GM19099 (cell line): ENCODE measurements around the gene HMCN1.

Source experiments
- POLR2A ChIP-seq: IDR thresholded peaks from 3 replicates; pipeline ENCODE4 v1.6.1; 2011; ENCODE audit warnings: low read depth; ENCODE audit not compliant: insufficient read length; ENCODE audit errors: extremely low read depth

HMCN1 gene

DNA sequence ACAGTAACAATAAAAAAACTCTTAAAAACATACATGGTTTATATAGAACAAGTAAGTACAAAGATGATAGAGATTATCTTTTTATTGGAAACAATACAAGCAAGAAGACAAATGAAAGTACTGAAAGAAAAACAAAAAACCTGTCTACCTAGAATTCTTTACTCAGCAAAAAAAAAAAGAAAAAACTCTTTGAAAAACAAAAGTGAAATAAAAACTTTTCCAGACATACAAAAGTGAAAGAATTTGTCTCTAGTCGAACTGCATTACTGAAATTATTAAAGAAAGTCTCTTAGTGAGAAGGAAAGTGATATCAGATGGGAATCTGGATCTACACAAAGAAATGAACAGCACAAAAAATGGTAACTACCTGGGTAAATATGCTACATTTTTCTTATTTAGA lies 2.7 kb upstream of the HMCN1 start:
- no peak for TF ChIP-seq POLR2A

- TF ChIP-seq POLR2A, result no peak
These were observed 1.2 kb upstream of the HMCN1 start for GRCh38 chr1:185732951-185733350.

DNA sequence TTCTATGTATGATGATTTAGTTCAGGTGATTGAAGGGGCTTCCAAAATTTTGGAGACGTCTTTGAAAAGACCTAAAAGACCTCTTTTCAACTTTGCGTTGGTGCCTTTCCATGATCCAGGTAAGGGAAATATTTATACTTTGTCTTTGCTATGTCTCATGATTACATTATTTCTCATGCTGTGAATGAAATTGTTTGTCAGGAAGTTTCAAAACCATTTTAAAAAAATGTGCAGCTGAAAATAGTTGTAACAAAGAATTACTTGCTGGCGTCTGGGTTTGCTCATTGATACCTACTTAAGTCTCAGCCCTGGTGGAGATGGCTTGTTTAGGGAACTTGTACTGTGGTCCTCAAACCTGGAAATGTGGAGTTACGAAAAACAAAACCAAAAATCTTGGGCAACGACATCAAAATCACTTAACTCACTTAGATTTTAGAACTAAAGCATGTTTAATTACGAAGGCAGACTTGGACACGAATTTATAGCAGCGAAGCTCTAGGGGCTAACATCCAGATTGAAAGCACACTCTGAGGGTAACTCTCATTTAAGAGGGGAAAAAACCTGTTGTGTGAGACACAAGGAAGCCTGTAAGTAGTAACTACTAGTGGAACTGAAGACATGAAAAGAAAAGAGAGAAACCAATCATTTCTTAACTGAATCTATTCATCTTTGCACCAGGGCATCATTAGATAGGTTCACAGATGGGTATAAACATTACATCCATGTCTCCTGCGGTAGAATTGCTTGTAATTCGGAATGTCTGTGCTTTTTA lies 924 bp downstream of the HMCN1 start:
- TF ChIP-seq POLR2A, result no peak

GRCh38 chr1:185735701-185736064 lies 1.5 kb downstream of the HMCN1 start:
- no peak for TF ChIP-seq POLR2A

GRCh38 chr1:185739967-185740366 lies 5.8 kb downstream of the HMCN1 start:
- TF ChIP-seq POLR2A, result no peak

DNA sequence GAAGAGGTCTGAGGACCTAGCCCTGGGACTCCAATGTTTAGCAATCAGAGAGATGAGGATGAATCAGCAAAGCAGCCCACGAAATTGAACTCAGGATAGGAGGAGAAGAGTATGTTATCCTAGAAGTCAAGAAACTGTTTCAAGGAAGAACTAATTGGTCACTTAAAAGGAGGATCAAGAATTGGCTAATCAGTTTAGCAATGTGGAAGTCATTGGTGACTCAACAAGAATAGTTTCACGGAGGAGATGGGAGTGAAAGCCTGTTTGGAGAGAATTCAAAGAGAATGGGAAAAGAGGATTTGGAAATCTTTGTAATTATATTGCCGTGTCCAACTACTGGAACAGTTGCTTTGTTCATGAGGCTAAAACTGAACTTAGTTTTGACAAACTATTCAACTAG lies 7.4 kb downstream of the HMCN1 start:
- TF ChIP-seq POLR2A, result no peak

GRCh38 chr1:185742403-185742802 lies 8.2 kb downstream of the HMCN1 start:
- TF ChIP-seq POLR2A, result no peak

DNA sequence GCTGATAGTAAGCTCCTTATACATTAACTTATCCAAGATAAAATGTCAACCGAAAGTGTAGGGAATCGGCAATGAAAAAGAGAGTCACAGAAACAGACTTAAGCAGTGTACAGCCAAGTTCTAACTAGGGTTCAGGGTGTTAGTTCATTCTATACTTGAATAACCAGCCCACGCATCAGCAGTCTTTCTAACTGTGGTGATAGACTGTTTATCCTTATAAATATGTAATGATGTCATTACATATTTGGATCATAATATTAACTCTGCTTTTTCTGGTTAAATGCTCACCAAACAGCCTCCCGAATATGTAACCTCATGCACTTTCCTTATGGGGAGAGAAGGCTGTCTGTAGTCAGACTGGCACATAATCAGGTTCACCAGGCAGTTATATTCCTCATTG lies 11.0 kb downstream of the HMCN1 start:
- TF ChIP-seq POLR2A, result no peak

- no peak for TF ChIP-seq POLR2A
These were observed 24.9 kb downstream of the HMCN1 start for GRCh38 chr1:185759061-185759460.

- no peak for TF ChIP-seq POLR2A
These were observed 27.6 kb downstream of the HMCN1 start for GRCh38 chr1:185761841-185762240.

DNA sequence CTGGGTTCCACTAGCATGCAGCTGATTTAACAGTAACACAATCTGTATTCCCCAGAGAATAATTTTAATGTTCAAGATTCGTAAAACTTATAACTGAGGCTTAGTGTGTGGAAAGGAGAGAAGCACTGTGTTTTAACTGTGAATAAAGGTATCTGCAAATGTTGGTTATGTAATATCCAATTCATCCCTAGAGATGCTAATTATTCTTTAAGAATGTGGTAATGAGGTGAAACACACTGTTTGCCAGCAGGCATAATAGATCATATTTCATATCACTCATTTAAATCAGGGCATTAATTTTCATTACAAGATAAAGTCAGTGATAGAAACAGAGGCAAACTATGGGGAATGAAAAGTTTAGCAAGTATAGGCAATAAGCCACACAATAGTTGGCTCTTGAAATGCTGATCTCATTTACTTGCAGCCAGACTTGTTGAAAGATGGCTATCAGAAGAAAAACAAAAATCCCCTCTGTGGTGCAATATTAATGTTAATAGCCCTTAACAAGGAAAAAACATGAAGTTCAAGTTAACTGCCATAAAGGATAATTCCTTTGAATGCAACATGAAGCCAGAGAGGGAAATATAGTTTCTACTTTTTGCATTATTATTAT lies 33.4 kb downstream of the HMCN1 start:
- no peak for TF ChIP-seq POLR2A

DNA sequence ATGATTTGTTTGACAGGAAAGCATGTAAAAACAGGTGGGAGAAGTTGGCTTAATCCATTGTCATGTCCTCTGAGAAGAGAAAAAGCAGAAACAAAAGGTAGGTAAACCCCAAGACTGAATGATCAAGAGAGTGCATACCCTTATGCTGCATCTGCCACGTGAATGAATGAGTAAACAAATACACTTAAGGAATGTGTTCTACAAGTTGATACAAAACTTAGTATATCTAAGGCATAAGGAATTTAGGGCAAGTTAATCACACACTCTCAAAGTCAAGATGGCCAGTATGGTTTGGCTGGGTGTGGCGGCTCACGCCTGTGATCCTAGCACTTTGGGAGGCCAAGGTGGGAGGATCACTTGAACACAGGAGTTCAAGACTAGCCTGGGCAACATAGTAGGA lies 34.2 kb downstream of the HMCN1 start:
- no peak for TF ChIP-seq POLR2A

DNA sequence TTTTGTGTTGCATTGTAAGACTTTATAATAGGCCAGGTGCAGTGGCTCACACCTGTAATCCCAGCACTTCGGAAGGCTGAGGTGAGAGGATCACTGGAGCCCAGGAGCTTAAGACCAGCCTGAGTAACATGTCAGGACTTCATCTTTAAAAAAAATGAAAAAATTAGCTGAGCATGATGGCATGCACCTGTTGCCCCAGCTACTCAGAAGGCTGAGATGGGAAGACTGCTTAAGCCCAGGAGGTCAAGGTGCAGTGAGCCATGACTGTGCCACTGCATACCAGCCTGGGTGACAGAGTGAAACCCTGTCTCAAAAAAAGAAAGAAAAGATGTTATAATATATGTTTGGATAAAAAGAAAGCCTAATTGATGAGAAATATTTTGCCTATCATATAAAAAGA lies 34.9 kb downstream of the HMCN1 start:
- no peak for TF ChIP-seq POLR2A

DNA sequence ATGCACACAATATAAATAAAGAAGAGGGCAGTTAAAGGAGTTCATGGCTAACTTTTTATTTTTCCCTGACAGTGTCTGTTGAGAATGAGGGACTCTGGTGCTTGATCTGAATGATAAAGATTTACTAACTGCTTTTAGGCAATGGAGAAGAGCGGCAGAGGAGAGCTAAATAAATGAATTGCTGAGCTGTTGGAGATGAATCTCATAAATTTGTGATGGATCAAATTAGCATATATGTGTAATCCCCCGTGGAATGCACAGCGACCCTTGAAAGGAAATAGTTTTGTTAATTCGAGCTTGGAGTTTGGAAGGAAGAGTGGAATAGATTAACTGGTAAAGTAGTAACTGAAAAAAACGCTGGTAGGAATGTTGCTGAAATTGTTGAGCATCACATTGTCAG lies 40.2 kb downstream of the HMCN1 start:
- TF ChIP-seq POLR2A, result no peak

DNA sequence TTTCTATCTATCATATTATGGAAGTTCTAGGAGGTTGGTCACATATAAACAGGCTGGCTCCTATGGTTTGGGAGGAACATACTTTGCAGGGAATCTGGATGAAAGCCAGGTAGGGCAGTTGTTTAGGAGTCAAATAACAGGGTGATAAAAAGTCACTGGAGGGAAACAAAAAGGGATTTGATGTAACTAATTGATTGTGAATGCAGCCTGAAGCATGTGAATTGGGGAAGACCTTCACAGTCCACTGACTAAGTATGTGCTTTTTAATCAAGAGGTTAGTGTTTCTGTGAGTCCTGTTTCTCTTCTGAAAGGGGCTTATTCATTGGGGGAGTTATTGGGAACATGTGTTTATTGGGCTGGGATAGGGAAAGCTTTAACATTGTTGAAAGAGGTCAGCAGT lies 41.3 kb downstream of the HMCN1 start:
- TF ChIP-seq POLR2A, result no peak

- TF ChIP-seq POLR2A, result no peak
These were observed 42.3 kb downstream of the HMCN1 start for GRCh38 chr1:185776522-185776921.

DNA sequence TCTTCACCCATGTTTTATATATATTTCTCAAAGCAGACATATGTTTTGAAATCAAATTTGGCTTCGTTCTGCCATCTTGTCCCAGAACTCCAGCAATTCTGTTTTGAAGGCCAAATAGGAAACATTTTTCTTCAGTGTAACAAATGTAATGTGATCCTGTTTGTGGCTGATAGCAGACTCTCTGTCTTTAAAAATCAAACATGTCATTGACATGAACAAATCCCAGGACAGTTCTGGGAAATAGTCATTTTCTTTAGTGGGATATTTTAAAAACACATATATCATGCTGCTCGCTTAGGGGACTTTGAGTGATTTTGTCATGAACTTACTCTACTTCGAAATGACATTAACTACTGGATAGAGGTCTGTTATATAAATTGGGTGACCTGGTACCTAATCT lies 51.4 kb downstream of the HMCN1 start:
- TF ChIP-seq POLR2A, result no peak
